GM18502 (cell line): Measurements from ENCODE around the gene SCGB2B2.
"Not testable (repeated sequence)": the region's sequence is repeated elsewhere in the genome, so short reads cannot be mapped to it uniquely, and the experiment has no call there.

Experiments
- ATAC-seq: cut with Tn5 transposase; IDR thresholded peaks from one replicate; pipeline ENCODE4 v1.9.1; 2021; ENCODE audit warnings: mild to moderate bottlenecking; ENCODE audit not compliant: unreplicated experiment, poor library complexity

The SCGB2B2 gene

DNA sequence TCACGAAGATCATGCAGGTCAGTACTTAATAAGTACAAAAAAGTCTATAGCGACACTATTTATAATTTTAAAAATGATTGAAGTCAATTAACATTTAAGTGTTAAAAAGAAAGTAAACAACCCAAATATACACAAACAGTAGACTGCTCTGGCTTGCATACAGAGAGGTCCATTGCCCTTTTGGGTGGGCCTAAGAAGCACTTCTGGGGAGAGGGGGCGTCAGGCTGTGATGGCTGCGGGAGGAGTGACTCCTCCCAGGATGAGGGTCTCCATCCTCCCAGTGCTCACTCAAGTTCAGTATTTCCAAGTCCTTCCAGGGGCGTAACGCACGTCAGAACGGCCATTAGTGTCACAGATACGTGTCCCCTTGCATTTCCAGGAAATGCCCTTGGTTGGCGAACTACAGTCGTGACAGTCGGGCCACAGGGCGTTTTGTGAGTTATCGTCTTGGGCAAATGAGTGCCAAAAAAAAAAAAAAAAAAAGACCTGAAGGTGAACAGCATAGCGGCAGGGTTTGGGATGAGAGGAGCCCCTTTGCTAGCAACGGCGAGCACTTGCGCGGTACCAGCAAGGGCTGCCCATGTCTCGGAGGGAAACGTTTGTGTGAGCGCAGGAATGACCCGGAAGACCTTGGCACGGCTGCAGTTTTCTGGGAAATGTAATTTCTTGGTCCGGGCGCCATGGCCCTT is at the start of gene SCGB2B2:
SCGB2B2 (minus strand) TSS at position 463 of the 689 bp plus-strand sequence. CDS start 82,596 bp downstream, outside the sequence.
- ATAC-seq = peak; percentile 67

DNA sequence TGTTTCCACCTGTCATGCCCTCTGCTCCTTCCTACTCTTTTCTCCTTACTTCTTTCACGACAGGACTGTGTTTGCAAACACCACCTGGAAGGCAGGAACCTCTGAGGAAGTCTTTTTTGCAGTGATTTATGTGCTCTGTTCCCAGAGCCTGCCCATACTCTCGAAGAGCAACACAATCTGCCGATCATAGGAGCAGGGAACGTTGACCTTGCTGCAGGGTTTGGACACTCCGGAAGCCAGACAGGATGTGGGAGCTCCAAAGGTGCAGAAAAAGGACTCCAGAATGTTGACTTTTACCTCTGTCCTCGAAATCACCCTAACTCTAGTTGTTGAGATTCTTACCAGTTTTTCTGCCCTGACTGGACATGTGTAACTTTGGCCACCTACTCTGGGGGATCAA is 48.4 kb upstream of the SCGB2B2 start:
- ATAC-seq = no peak

DNA sequence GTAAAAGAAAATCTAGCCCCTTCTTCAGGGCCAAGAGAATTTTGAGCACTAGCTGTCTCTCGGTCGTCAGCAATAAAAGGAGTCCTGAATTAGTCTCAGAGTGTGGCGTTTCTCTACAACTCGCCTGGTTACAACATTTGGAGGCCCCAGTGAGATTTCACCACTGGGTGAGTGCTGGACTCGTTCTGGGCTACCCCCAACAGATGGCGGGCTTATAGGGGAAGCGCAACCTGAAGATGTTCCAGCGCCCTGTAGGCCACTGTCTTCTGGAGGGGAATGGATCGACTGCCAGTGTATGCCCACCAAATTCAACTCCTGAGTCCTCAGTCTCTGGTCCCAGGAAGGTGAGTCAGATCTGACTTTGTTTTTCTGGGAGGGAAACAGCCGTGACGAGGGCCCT is 45.4 kb upstream of the SCGB2B2 start:
- no peak for ATAC-seq

- ATAC-seq = no peak
Observed at GRCh38 chr19:34715357-34715756, 38.4 kb upstream of the SCGB2B2 start.

DNA sequence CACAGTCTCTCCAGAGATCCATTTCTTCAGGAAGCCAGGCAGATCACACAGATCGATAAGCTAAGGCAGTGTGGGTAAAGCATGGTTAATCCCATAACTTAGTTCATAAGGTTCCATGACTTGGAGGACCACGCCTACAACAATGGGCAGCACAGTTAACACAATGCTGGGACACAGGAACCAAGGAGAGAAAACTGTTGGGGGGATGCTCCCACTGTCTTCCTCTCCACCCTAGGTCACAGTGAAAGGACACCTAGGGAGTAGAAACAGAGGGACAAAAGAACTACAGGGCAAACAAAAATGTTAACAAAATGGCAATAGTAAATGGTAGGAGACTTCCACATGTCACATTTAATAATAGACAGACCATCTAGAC is 36.3 kb upstream of the SCGB2B2 start:
- ATAC-seq = no peak

GRCh38 chr19:34712395-34713261 is 35.7 kb upstream of the SCGB2B2 start:
- no peak for ATAC-seq

GRCh38 chr19:34711890-34712289 is 34.9 kb upstream of the SCGB2B2 start:
- ATAC-seq = no peak

DNA sequence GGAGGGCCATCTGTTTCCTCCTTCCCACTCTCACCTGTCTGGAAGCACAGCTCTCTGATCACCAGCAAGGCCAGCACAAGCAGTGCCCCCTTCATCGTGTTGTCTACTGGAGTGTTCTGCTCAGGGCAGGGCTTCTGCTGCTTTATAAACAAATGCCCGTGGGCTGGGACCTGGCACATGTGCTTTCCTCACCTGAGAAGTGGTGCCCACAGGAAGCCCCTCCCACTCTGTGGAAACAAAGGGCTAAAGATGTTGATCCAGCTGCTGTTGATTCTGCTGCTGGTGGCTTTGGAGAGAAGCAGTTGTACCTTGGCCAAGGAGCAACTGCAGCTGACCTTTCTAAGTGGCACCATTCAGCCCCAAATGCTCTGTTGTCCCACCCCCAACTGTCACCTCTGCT is 30.7 kb upstream of the SCGB2B2 start:
- no peak for ATAC-seq

DNA sequence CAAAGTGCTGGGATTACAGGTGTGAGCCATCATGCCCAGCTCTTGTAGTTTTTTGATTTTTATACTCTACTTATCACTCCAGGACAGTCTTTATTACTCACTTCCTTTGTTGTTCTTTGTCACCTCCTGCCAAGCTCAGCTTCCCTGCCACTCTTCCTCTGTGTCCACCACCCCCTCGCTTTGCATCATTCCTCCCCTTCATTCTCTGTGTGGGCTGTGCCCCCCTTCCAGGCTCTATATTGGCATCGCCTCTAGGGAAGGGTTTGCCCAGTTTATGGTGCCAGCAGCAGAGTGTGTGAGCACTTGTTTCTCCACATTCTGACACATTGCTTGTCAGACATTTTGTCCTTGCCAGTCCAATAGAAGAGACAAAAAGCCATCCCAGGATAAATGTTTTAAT is 15.6 kb upstream of the SCGB2B2 start:
- no peak for ATAC-seq

DNA sequence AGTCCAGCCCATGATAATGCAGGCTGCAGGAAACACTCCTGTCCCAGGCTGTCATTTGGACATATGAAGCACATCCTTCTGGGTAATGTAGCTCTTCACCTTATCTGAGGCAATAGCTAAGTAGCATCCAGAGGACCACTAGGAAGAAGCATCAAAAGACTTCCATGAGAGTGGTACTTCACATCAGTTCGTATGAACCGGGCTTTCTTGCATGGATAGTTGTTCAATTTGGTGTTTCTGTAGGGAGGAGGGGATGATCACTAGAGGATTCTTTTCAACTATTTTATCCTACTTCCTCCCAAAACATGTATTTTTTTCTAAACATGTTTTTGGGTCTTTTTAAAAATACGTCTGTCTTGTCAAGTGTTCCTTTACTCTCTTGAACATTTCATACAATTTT is 13.4 kb upstream of the SCGB2B2 start:
- no peak for ATAC-seq

- no peak for ATAC-seq
Observed at GRCh38 chr19:34688592-34688991, 11.6 kb upstream of the SCGB2B2 start.

GRCh38 chr19:34687348-34687747 is 10.4 kb upstream of the SCGB2B2 start:
- no peak for ATAC-seq

- no peak for ATAC-seq
Observed at GRCh38 chr19:34686455-34686854, 9.5 kb upstream of the SCGB2B2 start.

DNA sequence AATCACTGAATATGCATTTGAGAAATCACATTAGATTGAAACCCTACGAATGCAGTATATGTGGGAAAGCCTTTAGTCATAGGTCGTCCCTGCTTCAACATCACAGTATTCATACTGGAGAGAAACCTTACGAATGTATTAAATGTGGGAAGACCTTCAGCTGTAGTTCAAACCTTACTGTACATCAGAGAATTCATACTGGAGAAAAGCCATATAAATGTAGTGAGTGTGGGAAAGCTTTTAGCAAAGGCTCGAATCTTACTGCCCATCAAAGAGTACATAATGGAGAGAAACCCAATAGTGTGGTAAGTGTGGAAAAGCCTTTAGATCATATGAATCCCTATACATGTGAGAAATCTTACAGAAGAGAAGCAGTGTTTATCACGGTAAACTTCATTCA is 8.3 kb upstream of the SCGB2B2 start:
- ATAC-seq = not testable (repeated sequence)

- no peak for ATAC-seq
Observed at GRCh38 chr19:34681478-34681877, 4.5 kb upstream of the SCGB2B2 start.

DNA sequence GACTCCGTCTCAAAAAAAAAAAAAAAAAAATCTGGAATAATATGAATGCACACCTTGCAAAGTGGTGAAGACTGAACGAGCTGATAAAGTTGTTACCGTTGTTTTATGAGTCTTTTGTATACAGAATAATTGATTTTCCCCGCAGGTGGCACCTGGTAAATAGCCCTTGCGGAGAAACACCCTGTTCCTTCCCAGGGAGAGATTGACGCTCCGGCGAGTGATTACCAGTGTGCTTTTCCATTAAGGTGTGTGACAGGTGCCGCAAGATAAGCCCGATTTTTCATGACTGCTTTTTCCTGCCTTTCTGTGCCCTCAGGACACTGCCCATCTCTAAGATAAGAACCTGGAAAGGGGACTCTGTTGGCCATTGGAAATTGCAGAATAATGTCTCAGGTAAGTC is 1.5 kb upstream of the SCGB2B2 start:
- no peak for ATAC-seq

DNA sequence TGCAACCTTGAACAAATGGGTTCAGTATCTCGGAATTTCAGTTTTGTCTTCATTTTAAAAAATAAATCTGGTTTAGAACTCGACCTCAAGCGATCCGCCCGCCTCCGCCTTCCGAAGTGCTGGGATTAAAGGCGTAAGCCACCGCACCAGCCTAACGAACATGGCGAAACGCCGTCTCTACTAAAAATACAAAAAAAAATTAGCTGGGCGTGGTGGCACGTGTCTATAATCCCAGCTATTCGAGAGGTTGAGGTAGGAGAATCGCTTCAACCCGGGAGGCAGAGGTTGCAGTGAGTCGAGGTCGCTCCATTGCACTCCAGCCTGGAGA is 1.1 kb upstream of the SCGB2B2 start:
- ATAC-seq = no peak

- peak; percentile 88 for ATAC-seq
Observed at GRCh38 chr19:34677386-34678084, 576 bp upstream of the SCGB2B2 start, which contains the start of gene ZNF302. Gene ZNF302 (plus strand): TSS chr19:34677678. CDS start chr19:34678805, 1,127 bp downstream.

DNA sequence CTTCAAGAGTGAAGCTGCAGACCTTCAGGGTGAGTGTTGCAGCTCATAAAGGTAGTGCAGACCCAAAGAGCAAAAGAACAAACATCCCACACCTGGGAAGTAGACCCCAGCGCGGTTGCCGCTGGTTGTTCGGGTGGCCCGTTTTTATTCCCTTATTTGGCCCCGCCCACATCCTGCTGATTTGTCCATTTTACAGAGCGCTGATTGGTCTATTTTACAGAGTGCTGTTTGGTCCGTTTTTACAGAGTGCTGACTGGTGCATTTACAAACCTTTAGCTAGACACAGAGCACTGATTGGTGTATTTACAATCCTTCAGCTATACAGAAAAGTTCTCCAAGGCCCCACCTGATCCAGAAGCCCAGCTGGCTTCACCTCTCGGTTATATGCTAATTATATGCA is 1.0 kb downstream of the SCGB2B2 start:
- ATAC-seq = no peak

DNA sequence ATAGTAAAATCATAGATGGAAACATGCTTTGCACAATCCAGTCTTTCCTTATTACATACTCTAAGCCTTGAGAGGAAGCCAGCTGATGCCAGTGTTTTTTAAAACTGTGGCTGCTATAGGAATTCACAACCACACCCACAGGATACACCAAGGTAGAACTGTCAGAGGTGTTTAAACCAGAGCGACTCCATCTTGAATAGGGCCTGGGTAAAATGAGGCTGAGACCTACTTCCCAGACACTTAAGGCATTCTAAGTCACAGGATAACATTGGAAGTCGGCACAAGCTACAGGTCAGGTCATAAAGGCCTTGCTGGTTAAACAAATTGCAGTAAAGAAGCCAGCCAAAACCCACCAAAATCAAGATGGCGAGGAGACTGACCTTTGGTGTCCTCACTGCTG is 1.7 kb downstream of the SCGB2B2 start:
- ATAC-seq = no peak

DNA sequence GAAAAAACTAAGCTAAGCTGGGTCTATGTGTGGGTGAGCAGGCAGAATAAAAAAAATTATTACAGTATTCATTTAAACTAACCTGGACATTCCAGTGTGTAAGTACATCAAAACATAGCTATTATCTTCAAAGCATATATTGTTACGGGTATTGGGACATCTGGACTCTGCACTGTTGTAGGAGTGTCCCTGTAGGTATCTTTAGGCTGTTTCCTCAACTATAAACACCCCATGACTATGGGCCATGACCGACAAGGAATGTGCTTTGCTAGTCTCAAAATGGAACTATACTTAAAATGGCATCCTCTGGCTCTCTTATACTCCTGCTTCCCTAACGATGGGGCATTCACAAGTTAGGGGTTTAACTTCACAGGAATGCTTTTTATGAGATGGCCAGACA is 3.4 kb downstream of the SCGB2B2 start:
- no peak for ATAC-seq
